Stimulated activated CD4-positive, alpha-beta T cell treated with anti-CD3 and anti-CD28 coated beads, Interleukin-15, amount 100 ng/mL, for 24 hours (primary cell): Measurements from ENCODE around the gene MARK4.
A peak's percentile ranks its signal among the peaks of the same experiment; 100 is the strongest.

Experiments used
- DNase-seq: peaks from one replicate; pipeline ENCODE4 v3.0.0-alpha.2; 2020

Gene MARK4

GRCh38 chr19:45275370-45275971 lies 24.4 kb downstream of the MARK4 start:
- no peak for DNase-seq

GRCh38 chr19:45276284-45276687 lies 25.2 kb downstream of the MARK4 start:
- no peak for DNase-seq

GRCh38 chr19:45278087-45278486 lies 27.0 kb downstream of the MARK4 start:
- DNase-seq = no peak

- DNase-seq = no peak
Measured at GRCh38 chr19:45279587-45280192, 28.6 kb downstream of the MARK4 start.

GRCh38 chr19:45280471-45280961 lies 29.4 kb downstream of the MARK4 start:
- no peak for DNase-seq

GRCh38 chr19:45283443-45284033 lies 32.5 kb downstream of the MARK4 start:
- no peak for DNase-seq

- no peak for DNase-seq
Measured at GRCh38 chr19:45290381-45290931, 39.4 kb downstream of the MARK4 start.

- no peak for DNase-seq
Measured at GRCh38 chr19:45291834-45292233, 40.8 kb downstream of the MARK4 start.

- DNase-seq = peak; percentile 36
Measured at GRCh38 chr19:45293682-45294081, 42.6 kb downstream of the MARK4 start.

- no peak for DNase-seq
Measured at GRCh38 chr19:45294291-45295029, 43.4 kb downstream of the MARK4 start.

- DNase-seq = no peak
Measured at GRCh38 chr19:45295873-45296272, 44.8 kb downstream of the MARK4 start.

GRCh38 chr19:45296355-45296754 lies 45.3 kb downstream of the MARK4 start:
- DNase-seq = no peak

- no peak for DNase-seq
Measured at GRCh38 chr19:45297674-45298073, 46.6 kb downstream of the MARK4 start.

GRCh38 chr19:45298264-45298663 lies 47.2 kb downstream of the MARK4 start:
- no peak for DNase-seq

GRCh38 chr19:45299719-45300118 lies 48.6 kb downstream of the MARK4 start:
- DNase-seq = no peak

- DNase-seq = no peak
Measured at GRCh38 chr19:45302416-45302815, 51.3 kb downstream of the MARK4 start.

GRCh38 chr19:45303269-45304060 lies 52.4 kb downstream of the MARK4 start:
- no peak for DNase-seq

- no peak for DNase-seq
Measured at GRCh38 chr19:45304141-45304926, 53.3 kb downstream of the MARK4 start.

GRCh38 chr19:45305007-45305406 lies 53.9 kb downstream of the MARK4 start:
- no peak for DNase-seq

GRCh38 chr19:45305421-45305820 lies 54.4 kb downstream of the MARK4 start:
- DNase-seq = no peak

- DNase-seq = no peak
Measured at GRCh38 chr19:45306040-45306439, 55.0 kb downstream of the MARK4 start.
